H9 (cell line): ENCODE results near the gene OTULIN. TPM values are rescaled to one million over a fixed set of nuclear protein-coding genes. Genes with fewer than 3 reads are reported as not detected.

Experiments
- DNase-seq: peaks from one replicate; pipeline ENCODE4 v3.0.0-alpha.2; 2017
- H2AFZ ChIP-seq: one replicate; pipeline ENCODE4 v1.6.1; 2013; ENCODE audit warnings: mild to moderate bottlenecking, low read length, control low read depth, moderate library complexity
- H2AK5ac ChIP-seq: 2 replicates; pipeline ENCODE4 v1.6.1; 2013; ENCODE audit warnings: low read length, control low read depth, mixed read lengths; ENCODE audit not compliant: insufficient read length
- H2BK120ac ChIP-seq: one replicate; pipeline ENCODE4 v1.6.1; 2013; ENCODE audit warnings: low read depth, mild to moderate bottlenecking, low read length, control low read depth, inconsistent platforms; ENCODE audit not compliant: poor library complexity, severe bottlenecking
- H2BK12ac ChIP-seq: 2 replicates; pipeline ENCODE4 v1.6.1; 2013; ENCODE audit warnings: low read length, control low read depth, mixed read lengths, low read depth; ENCODE audit not compliant: insufficient read length
- H2BK15ac ChIP-seq: 2 replicates; pipeline ENCODE4 v1.6.1; 2013; ENCODE audit warnings: low read depth, low read length, control low read depth
- H2BK20ac ChIP-seq: one replicate; pipeline ENCODE4 v1.6.1; 2013; ENCODE audit warnings: low read depth, mild to moderate bottlenecking, low read length, control low read depth, inconsistent platforms; ENCODE audit not compliant: poor library complexity, severe bottlenecking
- H2BK5ac ChIP-seq: 2 replicates; pipeline ENCODE4 v1.6.1; 2013; ENCODE audit warnings: low read length, control low read depth, mixed read lengths; ENCODE audit not compliant: insufficient read length
- H3K14ac ChIP-seq: 2 replicates; pipeline ENCODE4 v1.6.1; 2013; ENCODE audit warnings: low read length, control low read depth; ENCODE audit not compliant: insufficient read depth
- H3K18ac ChIP-seq: 2 replicates; pipeline ENCODE4 v1.6.1; 2013; ENCODE audit warnings: low read depth, mild to moderate bottlenecking, mixed read lengths, low read length, control low read depth; ENCODE audit not compliant: insufficient read length
- H3K23ac ChIP-seq: 2 replicates; pipeline ENCODE4 v1.6.1; 2013; ENCODE audit warnings: low read length, control low read depth, mixed read lengths, low read depth; ENCODE audit not compliant: insufficient read length
- H3K23me2 ChIP-seq: 2 replicates; pipeline ENCODE4 v1.6.1; 2013; ENCODE audit warnings: low read depth, mild to moderate bottlenecking, mixed read lengths, low read length, control low read depth; ENCODE audit not compliant: insufficient read length, poor library complexity, severe bottlenecking
- H3K27ac ChIP-seq: 2 replicates; pipeline ENCODE4 v1.5.1; 2013; ENCODE audit warnings: low read length, control low read depth, mixed read lengths, low read depth; ENCODE audit not compliant: insufficient read length
- H3K27me3 ChIP-seq: 2 replicates; pipeline ENCODE4 v1.6.1; 2013; ENCODE audit warnings: low read length, control low read depth, inconsistent platforms; ENCODE audit not compliant: insufficient read depth
- H3K4ac ChIP-seq: 2 replicates; pipeline ENCODE4 v1.6.1; 2013; ENCODE audit warnings: low read depth, mild to moderate bottlenecking, control low read depth, inconsistent platforms, low read length, moderate library complexity
- H3K4me1 ChIP-seq: 2 replicates; pipeline ENCODE4 v1.6.1; 2013; ENCODE audit warnings: low read length, control low read depth, inconsistent platforms; ENCODE audit not compliant: insufficient read depth
- H3K4me2 ChIP-seq: 2 replicates; pipeline ENCODE4 v1.6.1; 2013; ENCODE audit warnings: low read length, control low read depth, mixed read lengths; ENCODE audit not compliant: insufficient read length, insufficient read depth
- H3K56ac ChIP-seq: 2 replicates; pipeline ENCODE4 v1.6.1; 2013; ENCODE audit warnings: low read depth, mild to moderate bottlenecking, mixed read lengths, low read length, control low read depth; ENCODE audit not compliant: insufficient read length
- H3K79me1 ChIP-seq: 2 replicates; pipeline ENCODE4 v1.6.1; 2013; ENCODE audit warnings: low read depth, mild to moderate bottlenecking, moderate library complexity, low read length, control low read depth, inconsistent platforms; ENCODE audit not compliant: insufficient read depth, poor library complexity, severe bottlenecking
- H3K79me2 ChIP-seq: 2 replicates; pipeline ENCODE4 v1.6.1; 2013; ENCODE audit warnings: low read length, control low read depth, inconsistent platforms; ENCODE audit not compliant: insufficient read depth
- H3K9ac ChIP-seq: 2 replicates; pipeline ENCODE4 v1.6.1; 2013; ENCODE audit warnings: low read length, control low read depth, mixed read lengths; ENCODE audit not compliant: insufficient read length; ENCODE audit errors: extremely low read depth
- H3K9me3 ChIP-seq: one replicate; pipeline ENCODE4 v1.6.1; 2013; ENCODE audit warnings: low read depth, low read length, inconsistent platforms; ENCODE audit not compliant: control insufficient read depth
- H3T11ph ChIP-seq: one replicate; pipeline ENCODE4 v1.6.1; 2013; ENCODE audit warnings: mild to moderate bottlenecking, low read length, control low read depth, inconsistent platforms
- H4K20me1 ChIP-seq: one replicate; pipeline ENCODE4 v1.6.1; 2013; ENCODE audit not compliant: control insufficient read depth, insufficient read length, insufficient read depth
- H4K5ac ChIP-seq: 2 replicates; pipeline ENCODE4 v1.6.1; 2013; ENCODE audit warnings: low read depth, mild to moderate bottlenecking, mixed read lengths, low read length, control low read depth; ENCODE audit not compliant: insufficient read length
- H4K8ac ChIP-seq: replicated peaks from 2 replicates; pipeline ENCODE4 v1.6.1; 2013; ENCODE audit warnings: low read length, control low read depth, mixed read lengths, low read depth; ENCODE audit not compliant: insufficient read length
- H4K91ac ChIP-seq: 2 replicates; pipeline ENCODE4 v1.6.1; 2013; ENCODE audit warnings: low read depth, mild to moderate bottlenecking, moderate library complexity, mixed read lengths, low read length, control low read depth; ENCODE audit not compliant: insufficient read length
- H3K27ac Mint-ChIP-seq, 3 experiments: 2 replicates in 2 of 3; 3 replicates in 1 of 3; pipeline ENCODE4 v1.8.0; 2020 to 2021; ENCODE audit warnings: mixed read lengths in 3 of 3, mild to moderate bottlenecking in 1 of 3, moderate library complexity in 1 of 3
- H3K27me3 Mint-ChIP-seq: 2 replicates; pipeline ENCODE4 v1.8.0; 2021; ENCODE audit warnings: low read depth, mild to moderate bottlenecking, moderate library complexity, mixed read lengths
- H3K36me3 Mint-ChIP-seq, 3 experiments: 2 replicates in 2 of 3; 3 replicates in 1 of 3; pipeline ENCODE4 v1.8.0; 2020 to 2021; ENCODE audit warnings: low read depth in 3 of 3, mixed read lengths in 3 of 3; ENCODE audit not compliant: insufficient read depth in 1 of 3
- H3K4me1 Mint-ChIP-seq, 2 experiments: 2 replicates each; pipeline ENCODE4 v1.8.0; 2020; ENCODE audit warnings: mixed read lengths in 2 of 2
- H3K4me3 Mint-ChIP-seq, 2 experiments: 2 replicates in 1 of 2; 3 replicates in 1 of 2; pipeline ENCODE4 v1.8.0; 2020 to 2021; ENCODE audit warnings: mild to moderate bottlenecking in 2 of 2, mixed read lengths in 2 of 2, moderate library complexity in 1 of 2
- H3K9me3 Mint-ChIP-seq, 2 experiments: 2 replicates in 1 of 2; 3 replicates in 1 of 2; pipeline ENCODE4 v1.8.0; 2020; ENCODE audit warnings: mild to moderate bottlenecking in 2 of 2, mixed read lengths in 2 of 2, moderate library complexity in 1 of 2
- WGBS: extraction: QIAGEN DNeasy Blood & Tissue Kit; methylation state at CpG from one replicate; pipeline ENCODE4 v1.1.7; 2013; ENCODE audit warnings: missing lambda C conversion rate, low lambda C conversion rate, mixed read lengths; ENCODE audit not compliant: insufficient read length; ENCODE audit errors: extremely low coverage; 5-methylcytosine and 5-hydroxymethylcytosine counted together
- total RNA-seq: library from RNA; stranded (reverse); gene quantifications from 2 replicates; pipeline ENCODE4 v1.2.1, GENCODE V29; 2021
- TF ChIP-seq, protein P1 (sequence below): fragments of 200-600 bp; sonication (generic); conservative IDR thresholded peaks from 3 replicates; pipeline ENCODE4 v1.8.0; 2021; ENCODE audit warnings: antibody characterized with exemption, mild to moderate bottlenecking

The OTULIN gene
- total RNA-seq, 1 experiment from 2014 or later, result 35.8 TPM

GRCh38 chr5:14737291-14737690 is 72.8 kb downstream of the OTULIN start:
- H3K23me2 ChIP-seq, result no peaks in the 10 kb centered on the region
- no peak overlapping the region for H2BK5ac ChIP-seq
- H3K14ac ChIP-seq, result no peak overlapping the region
- Mint-ChIP-seq H3K9me3 (no peaks in the 10 kb centered on the region; a peak in 1 of 5 replicates), H3K4me3 (no peak overlapping the region), H3K36me3 (no peaks in the 10 kb centered on the region), H3K4me1 (peaks cover 29 to 33% of the 10 kb centered on the region in 2 experiments), H3K27ac (no peak overlapping the region), H3K27me3 (no peaks in the 10 kb centered on the region)
- no peak overlapping the region for H2AFZ ChIP-seq
- H3K79me1 ChIP-seq, result no peaks in the 10 kb centered on the region
- peaks cover 5% of the 10 kb centered on the region; the same call in 1 of the 2 replicates for H3K4me1 ChIP-seq
- no peak overlapping the region for H2BK120ac ChIP-seq
- H3K23ac ChIP-seq, result no peak overlapping the region
- H2BK20ac ChIP-seq, result no peak overlapping the region
- no peak overlapping the region for H2BK15ac ChIP-seq
- TF ChIP-seq, protein P1, sequence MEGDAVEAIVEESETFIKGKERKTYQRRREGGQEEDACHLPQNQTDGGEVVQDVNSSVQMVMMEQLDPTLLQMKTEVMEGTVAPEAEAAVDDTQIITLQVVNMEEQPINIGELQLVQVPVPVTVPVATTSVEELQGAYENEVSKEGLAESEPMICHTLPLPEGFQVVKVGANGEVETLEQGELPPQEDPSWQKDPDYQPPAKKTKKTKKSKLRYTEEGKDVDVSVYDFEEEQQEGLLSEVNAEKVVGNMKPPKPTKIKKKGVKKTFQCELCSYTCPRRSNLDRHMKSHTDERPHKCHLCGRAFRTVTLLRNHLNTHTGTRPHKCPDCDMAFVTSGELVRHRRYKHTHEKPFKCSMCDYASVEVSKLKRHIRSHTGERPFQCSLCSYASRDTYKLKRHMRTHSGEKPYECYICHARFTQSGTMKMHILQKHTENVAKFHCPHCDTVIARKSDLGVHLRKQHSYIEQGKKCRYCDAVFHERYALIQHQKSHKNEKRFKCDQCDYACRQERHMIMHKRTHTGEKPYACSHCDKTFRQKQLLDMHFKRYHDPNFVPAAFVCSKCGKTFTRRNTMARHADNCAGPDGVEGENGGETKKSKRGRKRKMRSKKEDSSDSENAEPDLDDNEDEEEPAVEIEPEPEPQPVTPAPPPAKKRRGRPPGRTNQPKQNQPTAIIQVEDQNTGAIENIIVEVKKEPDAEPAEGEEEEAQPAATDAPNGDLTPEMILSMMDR, result no peak
- no peak overlapping the region for H3K4me2 ChIP-seq
- H3K27me3 ChIP-seq, result no peaks in the 10 kb centered on the region
- H3K56ac ChIP-seq, result no peak overlapping the region
- WGBS, result no CpG with 5 or more reads among the region's 10 CpGs
- H3K4ac ChIP-seq, result no peak overlapping the region
- no peak overlapping the region for H3K27ac ChIP-seq
- H4K91ac ChIP-seq, result no peak overlapping the region
- no peak overlapping the region for H3K9ac ChIP-seq
- no peak overlapping the region for H4K5ac ChIP-seq
- H3T11ph ChIP-seq, result no peak overlapping the region
- H4K8ac ChIP-seq, result no peak overlapping the region
- no peaks in the 10 kb centered on the region for H4K20me1 ChIP-seq
- H3K79me2 ChIP-seq, result no peaks in the 10 kb centered on the region
- H3K9me3 ChIP-seq, result no peaks in the 10 kb centered on the region
- H2BK12ac ChIP-seq, result no peak overlapping the region
- no peak overlapping the region for H3K18ac ChIP-seq
- DNase-seq, result no peak
- H2AK5ac ChIP-seq, result no peak overlapping the region
